GM21360 (cell line): ENCODE measurements around the gene KLF14.
"Not testable (repeated sequence)": the region's sequence is repeated elsewhere in the genome, so short reads cannot be mapped to it uniquely, and the experiment has no call there.

Source experiments
- ATAC-seq: cut with Tn5 transposase; IDR thresholded peaks from one replicate; pipeline ENCODE4 v1.9.1; 2021; ENCODE audit warnings: mild to moderate bottlenecking, moderate library complexity; ENCODE audit not compliant: unreplicated experiment

The KLF14 gene

GRCh38 chr7:130733931-130734814 lies at the start of gene KLF14:
Gene KLF14 (minus strand): TSS chr7:130734207. CDS start chr7:130734033, 174 bp downstream.
- peak; percentile 48 for ATAC-seq

- no peak for ATAC-seq
Observed at GRCh38 chr7:130781346-130781745, 47.3 kb upstream of the KLF14 start.

GRCh38 chr7:130777426-130777825 lies 43.4 kb upstream of the KLF14 start:
- ATAC-seq: no peak

- not testable (repeated sequence) for ATAC-seq
Observed at GRCh38 chr7:130772456-130772855, 38.4 kb upstream of the KLF14 start.

- ATAC-seq: no peak
Observed at GRCh38 chr7:130768854-130769253, 34.8 kb upstream of the KLF14 start.

GRCh38 chr7:130764569-130764968 lies 30.6 kb upstream of the KLF14 start:
- ATAC-seq: not testable (repeated sequence)

GRCh38 chr7:130758429-130759056 lies 24.5 kb upstream of the KLF14 start:
- ATAC-seq: no peak

GRCh38 chr7:130756316-130756715 lies 22.3 kb upstream of the KLF14 start:
- ATAC-seq: no peak

GRCh38 chr7:130752424-130752823 lies 18.4 kb upstream of the KLF14 start:
- ATAC-seq: no peak

- no peak for ATAC-seq
Observed at GRCh38 chr7:130750755-130751154, 16.7 kb upstream of the KLF14 start.

- no peak for ATAC-seq
Observed at GRCh38 chr7:130748531-130749389, 14.8 kb upstream of the KLF14 start.

GRCh38 chr7:130741331-130741995 lies 7.5 kb upstream of the KLF14 start:
- ATAC-seq: no peak

GRCh38 chr7:130740606-130741005 lies 6.6 kb upstream of the KLF14 start:
- no peak for ATAC-seq

GRCh38 chr7:130736298-130736900 lies 2.4 kb upstream of the KLF14 start:
- ATAC-seq: no peak

GRCh38 chr7:130734815-130735716 lies 1.1 kb upstream of the KLF14 start:
- no peak for ATAC-seq

GRCh38 chr7:130732980-130733930 lies 752 bp downstream of the KLF14 start:
- ATAC-seq: peak; percentile 62

- no peak for ATAC-seq
Observed at GRCh38 chr7:130723784-130724183, 10.2 kb downstream of the KLF14 start.
